Vagina (tissue), 2 donors: ENCODE results near the gene APRT.

Experiments used
- CTCF ChIP-seq, 3 experiments: fragments of 450-650 bp in 2 of 3; fragments of 200-600 bp in 1 of 3; sonication (generic) in 1 of 3; IDR thresholded peaks; one replicate each; pipeline ENCODE4 v1.5.1; 2017 to 2019; ENCODE audit warnings: antibody characterized with exemption in 3 of 3, mild to moderate bottlenecking in 2 of 3, moderate library complexity in 2 of 3
- POLR2A ChIP-seq, 2 donors: fragments of 450-650 bp; IDR thresholded peaks; one replicate each; pipeline ENCODE4 v1.6.1; 2017; ENCODE audit warnings: antibody characterized with exemption in 2 of 2, mild to moderate bottlenecking in 2 of 2, moderate library complexity in 2 of 2

- no peak for TF ChIP-seq CTCF (IDR thresholded peaks at IDR 0.05)
- TF ChIP-seq POLR2A (IDR thresholded peaks at IDR 0.05): no peak
These were observed 36.8 kb upstream of the APRT start for GRCh38 chr16:88848557-88848956.
